Measurements from ENCODE around the gene GFRA4.

Gene GFRA4

GRCh38 chr20:3693376-3693775 is 30.2 kb upstream of the GFRA4 start:
- DNase-seq, result no peak

DNA sequence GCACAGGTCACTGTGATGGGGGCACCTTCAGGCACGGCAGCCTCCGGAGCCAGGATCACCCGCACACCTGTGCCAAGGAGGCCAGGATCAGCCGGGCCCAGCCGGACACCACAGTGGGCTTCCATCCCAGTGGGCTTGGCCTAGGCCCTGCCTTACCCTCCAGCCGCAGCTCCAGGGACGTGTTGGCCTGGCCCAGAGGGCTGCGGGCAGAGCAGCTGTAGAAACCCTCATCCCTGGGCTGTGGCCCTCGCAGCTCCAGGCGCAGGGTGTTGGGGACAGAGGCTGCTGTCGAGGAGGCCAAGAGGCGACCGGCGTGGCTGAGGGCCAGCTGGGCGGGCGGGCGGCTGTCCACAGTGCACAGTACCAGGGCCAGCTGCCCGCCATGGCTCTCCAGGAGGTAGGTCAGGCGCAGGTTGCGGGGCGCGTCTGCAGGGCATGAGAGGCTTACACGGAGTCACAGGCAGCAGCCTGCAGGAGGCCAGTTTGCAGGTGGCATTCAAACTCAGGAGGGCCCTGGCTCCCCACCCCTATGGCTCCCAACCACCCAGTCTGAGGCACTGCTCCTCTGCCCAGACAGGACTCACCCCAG is 29.6 kb upstream of the GFRA4 start:
- DNase-seq, result no peak

GRCh38 chr20:3691897-3692296 is 28.7 kb upstream of the GFRA4 start:
- no peak for DNase-seq

GRCh38 chr20:3691306-3691705 is 28.1 kb upstream of the GFRA4 start:
- no peak for DNase-seq

DNA sequence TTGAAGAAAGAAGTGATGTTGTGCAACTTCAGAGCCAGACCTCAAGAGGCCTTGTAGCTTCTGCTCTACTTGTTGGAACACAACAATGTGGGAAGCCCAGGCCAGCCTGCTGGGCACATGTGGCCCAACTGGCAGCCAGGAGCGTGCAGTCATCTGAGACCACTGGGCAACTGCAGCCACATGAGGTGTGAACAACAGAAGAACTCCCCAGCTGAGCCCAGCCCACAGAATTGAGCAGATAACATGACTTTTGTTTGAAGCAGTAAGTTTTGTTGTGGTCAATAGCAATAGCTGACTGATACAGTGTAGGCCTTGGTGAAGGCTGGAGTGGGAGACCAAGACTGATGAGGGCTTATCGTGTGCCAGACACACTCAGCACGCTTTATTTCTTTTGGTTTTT is 27.2 kb upstream of the GFRA4 start:
- DNase-seq, result no peak

- no peak for DNase-seq
Measured at GRCh38 chr20:3689978-3690377, 26.8 kb upstream of the GFRA4 start.

DNA sequence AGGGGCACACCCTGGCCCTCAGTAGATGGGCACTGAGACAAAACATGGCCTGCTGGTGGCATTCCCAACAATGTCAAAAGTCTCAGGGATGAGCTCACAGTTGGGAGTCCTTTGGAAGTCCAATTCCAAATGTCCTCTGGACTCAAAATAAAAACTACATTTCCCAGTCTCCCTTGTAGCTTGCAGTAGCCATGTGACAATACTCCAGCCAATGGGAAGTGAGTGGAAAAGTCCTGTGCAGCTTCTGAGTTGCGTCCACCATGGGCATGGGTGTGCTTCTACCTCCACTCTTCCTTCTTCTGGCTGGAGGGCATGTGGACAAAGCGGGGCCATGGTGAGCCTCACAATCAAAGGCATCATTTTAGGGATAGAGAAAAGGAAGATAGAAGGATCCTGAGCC is 24.5 kb upstream of the GFRA4 start:
- no peak for DNase-seq

- DNase-seq, result no peak
Measured at GRCh38 chr20:3686867-3687321, 23.7 kb upstream of the GFRA4 start.

DNA sequence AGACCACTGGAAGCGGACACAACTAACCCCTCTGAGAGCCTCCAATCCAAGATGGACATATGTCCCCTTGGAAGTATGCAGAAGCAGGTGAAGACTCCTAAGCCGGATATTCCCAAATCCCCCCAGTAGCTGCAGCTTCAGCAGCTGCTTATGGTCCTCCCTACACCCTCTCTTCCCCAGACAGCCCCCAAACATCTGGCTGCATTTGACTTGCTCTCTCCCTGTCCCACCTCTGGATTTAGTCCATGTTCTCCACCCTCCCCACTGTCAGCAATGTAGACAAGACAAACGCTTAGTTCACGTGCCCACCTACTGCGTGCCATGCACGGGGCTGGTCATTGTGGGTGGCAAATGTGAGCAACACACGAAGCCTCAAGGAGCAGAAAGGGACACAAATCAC is 23.2 kb upstream of the GFRA4 start:
- no peak for DNase-seq

- DNase-seq, result no peak
Measured at GRCh38 chr20:3685341-3685740, 22.1 kb upstream of the GFRA4 start.

DNA sequence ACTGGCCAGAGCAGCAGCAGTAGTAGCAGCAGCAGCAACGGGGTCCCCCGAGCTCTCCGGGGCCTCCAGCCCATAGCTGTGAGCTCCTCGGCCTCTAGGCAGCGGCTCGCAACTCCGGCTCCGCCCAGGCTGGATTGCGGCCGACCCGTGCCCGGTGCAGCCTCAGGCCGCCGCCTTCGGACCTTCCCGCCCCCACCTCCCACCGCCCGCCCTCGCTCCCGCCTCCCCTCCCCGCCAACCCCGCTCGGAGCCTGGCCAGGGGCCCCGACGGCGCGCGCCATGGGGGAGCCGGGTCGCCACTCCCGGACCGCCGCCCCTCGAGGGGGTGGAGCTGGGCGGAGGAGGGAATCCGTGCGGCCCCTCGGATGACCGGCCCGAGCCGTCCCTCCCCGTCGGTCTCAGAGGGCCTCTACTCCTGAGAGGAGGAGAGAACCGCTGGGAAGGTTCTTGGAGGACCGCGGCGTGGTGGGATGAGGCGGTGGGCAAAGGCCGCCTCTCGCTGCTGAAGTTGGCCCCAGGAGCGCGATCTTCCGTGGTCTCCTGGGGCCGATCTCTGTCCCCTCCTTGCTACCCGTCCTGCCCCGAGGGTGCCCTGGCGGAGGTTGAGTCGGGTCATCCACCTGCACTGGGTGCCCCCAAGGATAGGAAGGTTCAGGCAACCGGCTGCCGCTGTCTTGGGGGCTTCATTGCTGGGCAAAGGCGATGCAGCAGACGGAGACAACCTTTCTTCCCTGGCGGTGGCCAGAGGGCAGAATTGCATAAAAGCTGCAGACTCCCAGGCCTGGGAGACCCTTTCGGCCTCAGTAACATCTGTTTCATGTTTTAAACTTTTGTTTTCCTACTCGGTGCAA is 19.0 kb upstream of the GFRA4 start, which contains the start of gene ADAM33:
Gene ADAM33 (minus strand): TSS at position 80 of the 851 bp plus-strand sequence. CDS start 6 bp downstream, at position 74.
- no peak for DNase-seq

- DNase-seq, result no peak
Measured at GRCh38 chr20:3681352-3681930, 18.2 kb upstream of the GFRA4 start.

GRCh38 chr20:3680701-3681351 is 17.6 kb upstream of the GFRA4 start:
- DNase-seq, result no peak

DNA sequence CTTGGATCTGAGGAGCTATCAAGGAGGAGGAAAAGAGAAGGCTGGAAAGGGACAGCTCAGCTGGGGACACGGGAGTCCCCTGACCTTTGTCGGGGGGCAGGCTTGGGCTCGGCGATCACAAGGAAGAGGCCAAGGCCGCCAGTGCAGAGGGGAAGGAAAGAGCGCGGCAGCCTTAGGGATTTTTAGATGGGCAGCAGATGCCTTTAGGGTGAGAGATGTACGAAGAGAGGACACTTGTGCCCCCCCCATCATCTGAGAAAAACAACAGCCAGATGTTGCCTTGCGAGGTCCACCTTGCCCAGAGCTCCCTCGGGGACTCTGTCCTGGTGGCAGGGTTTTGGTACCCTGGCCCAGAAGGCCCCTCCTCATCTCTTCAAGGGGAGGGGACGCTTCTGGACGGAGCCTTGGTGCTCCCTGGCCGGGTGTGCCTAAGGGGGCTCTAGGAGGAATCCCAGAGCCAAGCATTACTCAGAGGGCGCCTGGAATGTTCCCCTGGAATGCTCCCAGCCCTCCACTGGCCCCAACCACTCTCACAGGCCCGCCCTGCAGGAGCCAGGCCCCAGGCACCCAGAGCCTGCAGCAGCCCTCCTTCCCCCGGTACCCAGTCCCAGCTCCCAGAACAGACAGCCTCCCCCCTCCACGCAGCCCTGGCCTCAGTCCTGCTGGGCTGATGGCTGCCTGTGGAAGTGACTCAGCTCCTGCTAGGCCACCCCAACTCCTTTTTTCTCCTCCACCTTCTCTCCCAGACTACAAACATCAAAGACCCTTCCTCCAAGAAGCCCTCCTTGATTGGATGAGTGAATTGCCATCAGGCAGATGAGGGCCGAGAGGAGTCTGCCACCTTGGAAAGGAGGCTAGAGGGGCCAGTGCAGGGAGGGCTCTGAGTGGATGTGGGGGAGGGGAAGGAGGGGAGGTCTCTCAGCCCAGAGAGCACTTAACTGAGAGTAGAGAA is 16.8 kb upstream of the GFRA4 start:
- DNase-seq, result no peak

GRCh38 chr20:3678856-3679720 is 15.9 kb upstream of the GFRA4 start:
- no peak for DNase-seq

GRCh38 chr20:3678198-3678597 is 15.0 kb upstream of the GFRA4 start:
- DNase-seq, result no peak

DNA sequence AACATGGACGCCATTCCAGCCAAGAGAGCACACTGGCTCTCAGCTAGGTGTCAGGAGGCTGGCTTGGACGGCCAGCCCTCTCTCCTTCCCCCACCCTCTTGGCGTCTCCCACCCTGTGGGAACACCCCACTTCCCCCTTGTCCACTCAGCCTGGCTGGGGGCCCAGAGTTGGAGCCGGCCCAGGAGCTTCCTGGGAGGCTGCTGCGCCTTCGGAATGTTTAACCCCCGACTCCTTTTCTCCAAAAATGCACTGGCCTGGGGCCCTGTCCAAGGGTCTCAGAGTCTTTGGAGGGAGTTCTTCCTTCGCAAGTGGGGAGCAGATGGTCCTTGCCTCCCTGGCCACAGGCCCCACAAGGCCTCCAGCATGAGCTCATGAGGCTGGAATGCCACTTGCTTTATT is 14.5 kb upstream of the GFRA4 start:
- no peak for DNase-seq

GRCh38 chr20:3674995-3675900 is 12.0 kb upstream of the GFRA4 start:
- DNase-seq, result no peak

GRCh38 chr20:3674447-3674846 is 11.2 kb upstream of the GFRA4 start:
- DNase-seq, result no peak

Measured in CD4-positive, alpha-beta T cell treated with Interleukin-6 for 4 hours (primary cell).